CD4-positive, CD25-positive, alpha-beta regulatory T cell (primary cell): ENCODE data around the gene BCL2L12. TPM values are rescaled to one million over a fixed set of nuclear protein-coding genes. Genes with fewer than 3 reads are reported as not detected.

Source experiments
- ATAC-seq, 2 donors: fragments of 150-1000 bp; cut with Tn5 transposase; one replicate each; pipeline ENCODE4 v1.10.0; 2021; ENCODE audit warnings: low read depth in 2 of 2, moderate number of reproducible peaks in 2 of 2, moderate library complexity in 1 of 2
- DNase-seq, 3 donors: peaks; one replicate each; pipeline versions ENCODE4 v3.0.0 to v3.0.0-alpha.2; 2012 to 2022; ENCODE audit warnings: mixed read lengths in 1 of 3
- H3K27ac ChIP-seq: one replicate; pipeline ENCODE4 v1.7.0; 2013; ENCODE audit warnings: mild to moderate bottlenecking, low read length; ENCODE audit not compliant: insufficient read depth, poor library complexity, severe bottlenecking
- H3K27me3 ChIP-seq: one replicate; pipeline ENCODE4 v1.7.0; 2013; ENCODE audit warnings: low read length; ENCODE audit not compliant: control insufficient read depth, insufficient read depth
- H3K36me3 ChIP-seq: one replicate; pipeline ENCODE4 v1.7.0; 2013; ENCODE audit warnings: mild to moderate bottlenecking, low read length, moderate library complexity; ENCODE audit not compliant: control insufficient read depth, insufficient read depth
- H3K4me1 ChIP-seq: 2 replicates; pipeline ENCODE4 v1.7.0; 2013; ENCODE audit warnings: mild to moderate bottlenecking, low read length; ENCODE audit not compliant: insufficient read depth, control insufficient read depth, poor library complexity, severe bottlenecking
- H3K4me3 ChIP-seq: one replicate; pipeline ENCODE4 v1.7.0; 2013; ENCODE audit warnings: low read depth, mild to moderate bottlenecking, low read length, moderate library complexity
- H3K9me3 ChIP-seq, 2 experiments: 1 replicate in 1 of 2; 2 replicates in 1 of 2; pipeline ENCODE4 v1.7.0; 2013; ENCODE audit warnings: low read length in 2 of 2, mild to moderate bottlenecking in 1 of 2, moderate library complexity in 1 of 2; ENCODE audit not compliant: control insufficient read depth in 2 of 2
- H3K27ac Mint-ChIP-seq, 3 donors: one replicate each; pipeline ENCODE4 v1.8.0; 2020 to 2022; ENCODE audit warnings: mild to moderate bottlenecking in 3 of 3, mixed read lengths in 3 of 3, moderate library complexity in 2 of 3
- H3K27me3 Mint-ChIP-seq: one replicate; pipeline ENCODE4 v1.8.0; 2022; ENCODE audit warnings: mild to moderate bottlenecking, mixed read lengths
- H3K36me3 Mint-ChIP-seq: one replicate; pipeline ENCODE4 v1.8.0; 2020; ENCODE audit warnings: mixed read lengths
- H3K4me1 Mint-ChIP-seq, 4 donors: one replicate each; pipeline ENCODE4 v1.8.0; 2020 to 2022; ENCODE audit warnings: mixed read lengths in 4 of 4, mild to moderate bottlenecking in 1 of 4
- H3K4me3 Mint-ChIP-seq, 4 donors: one replicate each; pipeline ENCODE4 v1.8.0; 2020 to 2022; ENCODE audit warnings: mild to moderate bottlenecking in 4 of 4, mixed read lengths in 4 of 4, moderate library complexity in 3 of 4
- H3K9me3 Mint-ChIP-seq, 7 donors: one replicate each; pipeline ENCODE4 v1.8.0; 2020 to 2022; ENCODE audit warnings: mixed read lengths in 7 of 7, mild to moderate bottlenecking in 3 of 7, moderate library complexity in 2 of 7
- polyA plus RNA-seq, 4 donors: library from polyadenylated mRNA; unstranded; fragments of 300-500 nt; fragmentation: Illumina TruSeq; gene quantifications; one replicate each; pipeline ENCODE4 v1.2.3, GENCODE V29; 2021
- total RNA-seq: library from RNA; stranded (reverse); gene quantifications from one replicate; pipeline ENCODE4 v1.2.3, GENCODE V29; 2022

Gene BCL2L12
- total and polyA plus RNA-seq, 5 donors from 2014 or later, result 13.6 to 15.3 (median 15.0) TPM

DNA sequence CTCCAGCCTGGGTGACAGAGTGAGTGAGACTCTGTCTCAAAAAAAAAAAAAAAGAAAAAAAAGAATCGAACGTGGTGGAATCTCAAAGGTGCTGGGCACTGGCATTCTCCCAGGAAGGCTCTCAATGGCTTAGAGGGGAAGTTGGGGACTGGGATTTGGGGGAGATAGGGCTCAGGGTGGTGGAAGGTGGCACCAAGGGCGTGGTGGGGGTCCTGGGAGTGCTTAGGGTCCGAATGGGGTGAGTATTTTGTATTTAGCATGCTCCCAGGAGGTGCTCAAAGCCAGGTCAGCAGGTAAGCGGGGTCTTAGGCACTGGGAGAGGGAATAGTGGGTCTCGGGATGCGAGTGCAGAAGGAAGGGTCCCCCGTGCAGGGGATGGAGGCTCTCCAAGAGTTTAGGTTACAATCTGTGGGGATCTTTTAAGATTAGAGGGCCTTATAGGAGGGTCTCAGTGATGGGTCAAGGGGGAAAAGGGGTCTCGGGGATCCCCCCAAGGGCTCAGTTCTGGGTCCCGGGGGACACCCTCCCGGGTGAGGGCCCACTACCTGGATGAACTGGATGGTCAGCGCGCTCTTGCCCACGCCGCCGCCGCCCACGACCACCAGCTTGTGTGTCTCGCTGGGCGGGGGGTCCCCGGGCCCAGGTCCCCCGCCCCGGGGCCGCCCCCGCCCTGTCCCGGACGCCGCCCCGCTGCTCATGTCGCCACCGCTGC is 26.2 kb upstream of the BCL2L12 start:
- Histone ChIP-seq H3K27me3 (no peaks in the 10 kb centered on the region), H3K27ac (peak overlapping the region; percentile 93), H3K4me1 (peaks cover 51% of the 10 kb centered on the region), H3K9me3 (no peaks in the 10 kb centered on the region), H3K4me3 (peak overlapping the region; percentile 57), H3K36me3 (no peaks in the 10 kb centered on the region)
- peak overlapping the region; percentile 77 to 98 (median 97) for H3K27ac Mint-ChIP-seq
- no peak for DNase-seq
- H3K36me3 Mint-ChIP-seq, result no peaks in the 10 kb centered on the region
- H3K27me3 Mint-ChIP-seq, result peaks cover 4% of the 10 kb centered on the region
- no peak for ATAC-seq
- peak overlapping the region; percentile 82 to 94 (median 88) for H3K4me3 Mint-ChIP-seq
- no peaks in the 10 kb centered on the region for H3K9me3 Mint-ChIP-seq
- peaks cover 8 to 71% (median 35%) of the 10 kb centered on the region in 4 donors for H3K4me1 Mint-ChIP-seq

DNA sequence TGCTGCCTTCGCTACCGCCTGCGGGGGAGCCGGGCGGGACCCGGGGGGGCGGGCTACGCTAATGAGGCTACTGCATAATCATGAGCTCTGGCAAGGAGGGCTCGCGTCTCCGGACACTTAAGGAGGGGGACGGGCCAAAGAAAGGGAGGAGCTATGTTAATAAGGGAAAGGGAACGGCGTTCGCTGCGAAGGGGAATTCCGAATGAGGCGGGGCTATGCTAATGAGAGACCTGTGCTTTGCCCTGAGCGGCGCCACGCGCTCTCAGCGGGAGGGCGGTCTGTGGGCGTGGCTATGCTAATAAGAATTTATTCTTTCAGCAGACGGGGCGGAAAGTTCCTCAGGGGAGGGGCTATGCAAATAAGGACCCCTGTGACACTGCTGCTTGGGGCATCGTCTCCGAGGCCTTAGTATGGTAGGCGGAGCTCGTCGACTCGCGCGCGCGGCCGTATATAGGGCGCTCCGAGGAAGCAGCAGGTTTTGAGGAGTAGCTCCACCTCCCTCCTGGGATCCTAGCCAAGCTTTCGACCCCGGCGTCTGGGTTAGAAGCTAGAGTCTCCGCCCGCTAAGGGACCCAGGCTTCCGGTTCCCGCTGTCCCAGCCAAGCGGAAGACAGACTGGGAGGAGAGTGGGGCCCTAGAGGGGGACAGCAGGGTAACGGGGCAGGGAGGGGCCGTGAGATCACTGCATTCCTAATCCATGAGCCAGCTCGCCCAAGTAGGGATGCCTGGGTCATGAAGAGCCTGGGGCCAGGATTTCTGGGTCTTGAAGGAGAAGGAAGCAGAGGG is 25.4 kb upstream of the BCL2L12 start, which contains the start of gene RRAS:
RRAS (minus strand) TSS at position 31 of the 786 bp plus-strand sequence. CDS start 45 bp downstream, outside the sequence.
- H3K4me1 ChIP-seq, result peaks cover 55% of the 10 kb centered on the region
- peaks cover 4% of the 10 kb centered on the region for H3K27me3 Mint-ChIP-seq

DNA sequence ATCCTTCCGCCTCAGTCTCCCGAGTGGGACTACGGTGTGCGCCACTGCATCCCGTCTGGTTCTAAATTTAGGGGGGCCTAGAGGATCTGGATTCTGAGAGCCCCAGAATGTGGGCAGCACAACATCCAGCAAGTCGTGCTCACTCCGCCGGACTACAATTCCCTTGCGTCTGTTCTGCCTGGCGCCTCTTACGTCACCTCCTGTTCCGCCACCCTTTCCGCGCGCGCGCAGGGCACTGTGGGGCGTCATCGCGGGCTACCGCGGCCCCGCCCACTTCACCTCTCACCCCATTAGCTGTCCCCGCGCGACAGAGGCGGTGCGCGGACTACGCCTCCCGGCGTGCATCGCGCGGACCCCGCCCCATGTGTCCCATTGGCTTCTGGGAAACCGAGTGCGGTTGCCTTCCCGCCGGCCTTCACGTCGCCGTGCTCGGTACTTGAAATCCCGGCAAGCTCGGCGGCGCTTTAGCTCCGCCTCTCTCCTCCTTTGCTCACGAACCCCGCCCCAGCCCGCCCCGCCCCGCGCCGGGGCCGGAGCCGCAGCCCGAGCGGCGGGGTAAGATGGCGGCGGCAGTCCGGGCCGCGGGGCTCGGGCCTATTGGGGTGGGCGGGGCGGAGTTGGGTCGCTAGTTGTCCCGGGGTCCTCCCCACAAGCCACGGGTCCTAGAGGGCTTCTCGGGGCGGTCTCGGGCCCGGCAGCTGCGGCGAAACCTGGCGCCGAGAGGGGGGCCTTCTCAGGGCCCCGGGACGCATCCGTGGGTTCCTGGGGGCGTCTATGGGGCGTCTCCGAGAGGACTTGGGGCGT is 23.8 kb upstream of the BCL2L12 start, which contains the start of gene SCAF1:
SCAF1 (plus strand) TSS at position 522 of the 804 bp plus-strand sequence. CDS start 2,818 bp downstream, outside the sequence.
- peak within 1 kb of the TSS; percentile 83 to 95 (median 93) for H3K4me3 Mint-ChIP-seq
- no peaks in the 10 kb centered on the region for H3K27me3 ChIP-seq
- H3K4me1 Mint-ChIP-seq, result peaks cover 8 to 72% (median 37%) of the 10 kb centered on the region in 4 donors
- DNase-seq, result peak; percentile 98 to 100 (median 100)
- peaks cover 4% of the 10 kb centered on the region for H3K36me3 Mint-ChIP-seq
- H3K27me3 Mint-ChIP-seq, result peaks cover 4% of the 10 kb centered on the region
- H3K27ac ChIP-seq, result peak within 1 kb of the TSS; percentile 93
- peak within 1 kb of the TSS; percentile 90 for H3K4me3 ChIP-seq
- H3K9me3 Mint-ChIP-seq, result no peaks in the 10 kb centered on the region
- peak within 1 kb of the TSS; percentile 97 to 98 (median 98) for H3K27ac Mint-ChIP-seq
- no peaks in the 10 kb centered on the region for H3K9me3 ChIP-seq
- ATAC-seq, result peak; percentile 72 to 73
- H3K4me1 ChIP-seq, result peaks cover 55% of the 10 kb centered on the region
- peaks cover 9% of the 10 kb centered on the region for H3K36me3 ChIP-seq

More for the DNA sequence above, 25.4 kb upstream of the BCL2L12 start, which contains the start of gene RRAS:
- H3K4me3 Mint-ChIP-seq, result peak within 1 kb of the TSS; percentile 83 to 95 (median 93)
- H3K36me3 ChIP-seq, result no peaks in the 10 kb centered on the region
- peak; percentile 100 for DNase-seq
- no peaks in the 10 kb centered on the region for H3K9me3 ChIP-seq
- no peaks in the 10 kb centered on the region for H3K9me3 Mint-ChIP-seq
- peak within 1 kb of the TSS; percentile 80 for H3K4me3 ChIP-seq
- H3K27ac Mint-ChIP-seq, result peak within 1 kb of the TSS; percentile 97 to 98 (median 98)
- peaks cover 8 to 70% (median 36%) of the 10 kb centered on the region in 4 donors for H3K4me1 Mint-ChIP-seq
- peak within 1 kb of the TSS; percentile 93 for H3K27ac ChIP-seq
- ATAC-seq, result peak; percentile 68 to 72
- no peaks in the 10 kb centered on the region for H3K27me3 ChIP-seq
- H3K36me3 Mint-ChIP-seq, result no peaks in the 10 kb centered on the region

DNA sequence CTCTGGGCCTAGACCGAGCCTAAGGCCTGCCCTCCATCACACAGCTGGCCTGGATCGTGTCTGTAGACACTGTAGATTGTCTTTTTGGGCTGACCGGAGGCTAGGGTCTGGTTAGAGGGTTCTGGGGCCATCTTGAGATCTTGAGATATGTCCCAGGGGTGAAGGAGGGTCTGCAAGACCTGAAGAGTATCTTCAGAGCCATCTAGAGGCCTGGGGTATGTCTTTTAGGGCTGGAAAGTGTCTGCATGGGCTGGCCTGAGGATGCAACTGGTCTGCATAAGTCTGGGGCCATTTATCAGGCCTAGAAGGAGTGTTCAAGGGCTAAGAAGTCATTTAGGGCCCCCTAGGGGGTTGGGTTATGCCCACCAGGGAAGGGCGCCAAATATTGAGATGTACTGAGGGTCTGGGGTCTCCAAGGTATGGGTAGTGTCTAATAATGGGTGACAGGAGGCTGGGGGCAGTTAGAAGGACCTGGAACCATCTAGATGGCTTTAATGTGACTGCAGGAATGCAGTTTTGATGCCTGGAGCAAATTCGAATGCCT is 23.2 kb upstream of the BCL2L12 start:
- peak overlapping the region; percentile 93 for H3K27ac ChIP-seq
- Mint-ChIP-seq H3K27me3 (peaks cover 4% of the 10 kb centered on the region), H3K36me3 (peaks cover 9% of the 10 kb centered on the region), H3K27ac (peak overlapping the region; percentile 97 to 98 (median 97)), H3K4me1 (peaks cover 8 to 74% (median 37%) of the 10 kb centered on the region in 4 donors), H3K4me3 (peak overlapping the region; percentile 83 to 95 (median 93)), H3K9me3 (no peaks in the 10 kb centered on the region)
- H3K9me3 ChIP-seq, result no peaks in the 10 kb centered on the region
- peaks cover 15% of the 10 kb centered on the region for H3K36me3 ChIP-seq
- peaks cover 54% of the 10 kb centered on the region for H3K4me1 ChIP-seq
- ATAC-seq (no peak), DNase-seq (no peak)
- peak overlapping the region; percentile 90 for H3K4me3 ChIP-seq
- H3K27me3 ChIP-seq, result no peaks in the 10 kb centered on the region

GRCh38 chr19:49643466-49643865 is 22.3 kb upstream of the BCL2L12 start:
- H3K27ac ChIP-seq, result peak overlapping the region; percentile 93
- Mint-ChIP-seq H3K36me3 (peaks cover 9% of the 10 kb centered on the region), H3K27me3 (peaks cover 4% of the 10 kb centered on the region), H3K9me3 (no peaks in the 10 kb centered on the region), H3K4me3 (peak overlapping the region; percentile 43 to 94 (median 88)), H3K27ac (peak overlapping the region; percentile 65 to 98 (median 97)), H3K4me1 (peaks cover 8 to 67% (median 33%) of the 10 kb centered on the region in 4 donors)
- ATAC-seq (no peak), DNase-seq (peak in 1 of 3 donors; percentile 55)
- H3K4me3 ChIP-seq, result peak overlapping the region; percentile 90
- no peaks in the 10 kb centered on the region for H3K9me3 ChIP-seq
- H3K27me3 ChIP-seq, result no peaks in the 10 kb centered on the region
- peaks cover 45% of the 10 kb centered on the region for H3K4me1 ChIP-seq
- peaks cover 20% of the 10 kb centered on the region for H3K36me3 ChIP-seq

GRCh38 chr19:49645592-49645991 is 20.1 kb upstream of the BCL2L12 start:
- no peak overlapping the region for H3K27ac ChIP-seq
- H3K27ac Mint-ChIP-seq, result peak overlapping the region in 1 of 3 donors; percentile 51
- no peaks in the 10 kb centered on the region for H3K9me3 ChIP-seq
- H3K27me3 ChIP-seq, result no peaks in the 10 kb centered on the region
- H3K4me1 ChIP-seq, result peaks cover 34% of the 10 kb centered on the region
- H3K36me3 Mint-ChIP-seq, result peaks cover 16% of the 10 kb centered on the region
- no peak overlapping the region for H3K4me3 ChIP-seq
- ATAC-seq (no peak), DNase-seq (no peak)
- peaks cover 4% of the 10 kb centered on the region for H3K27me3 Mint-ChIP-seq
- H3K9me3 Mint-ChIP-seq, result no peaks in the 10 kb centered on the region
- H3K4me1 Mint-ChIP-seq, result peaks cover 8 to 53% (median 31%) of the 10 kb centered on the region in 4 donors
- peaks cover 33% of the 10 kb centered on the region for H3K36me3 ChIP-seq
- H3K4me3 Mint-ChIP-seq, result peak overlapping the region in 2 of 4 donors; percentile 3 to 43
